HG02884 (cell line): Measurements from ENCODE around the gene SYT2.
"Not testable (repeated sequence)": the region's sequence is repeated elsewhere in the genome, so short reads cannot be mapped to it uniquely, and the experiment has no call there.

Source experiments
- ATAC-seq: cut with Tn5 transposase; IDR thresholded peaks from one replicate; pipeline ENCODE4 v1.9.1; 2021; ENCODE audit warnings: mild to moderate bottlenecking, moderate library complexity; ENCODE audit not compliant: unreplicated experiment

SYT2 gene

DNA sequence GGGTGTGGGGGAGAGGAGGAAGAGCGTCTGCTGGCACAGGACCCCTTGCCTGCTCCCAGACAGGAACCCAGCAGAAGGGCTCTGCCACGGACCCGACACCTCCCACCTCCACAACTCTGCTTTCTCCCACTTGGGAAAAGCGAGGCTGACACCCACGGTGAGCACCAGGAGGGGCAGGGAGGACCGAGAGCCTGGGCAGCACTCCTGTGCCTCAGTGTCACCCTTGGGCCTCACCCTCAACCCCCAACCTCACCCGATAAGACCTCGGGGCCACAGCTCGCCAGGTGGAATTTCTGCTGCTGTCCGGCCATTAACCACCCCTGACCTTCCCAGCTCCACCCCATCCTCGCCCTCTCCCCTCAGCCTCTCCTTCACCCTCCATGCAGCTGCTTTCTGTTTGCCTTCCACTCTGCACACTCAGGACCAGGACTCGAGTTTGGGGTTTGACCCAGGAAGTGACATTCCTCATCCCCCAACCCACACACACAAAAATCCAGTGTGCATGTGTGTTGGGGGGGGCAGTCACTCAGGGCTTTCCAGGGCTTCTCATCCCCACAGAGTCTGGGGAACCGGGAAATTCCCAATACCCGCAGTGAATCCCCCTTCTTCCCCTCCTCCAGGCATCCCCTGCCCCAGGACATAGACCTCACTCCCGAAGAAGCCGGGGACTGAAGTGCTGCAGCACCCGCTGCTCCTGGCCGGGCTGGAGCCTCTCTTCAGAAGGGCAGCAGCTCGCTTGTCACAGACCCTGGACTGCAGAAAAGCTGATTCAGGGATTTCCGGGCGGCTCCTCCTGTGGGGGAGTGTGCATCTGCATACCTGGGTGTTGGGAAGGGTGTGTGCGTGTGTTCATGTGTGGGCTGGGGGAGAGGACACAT is 65.8 kb downstream of the SYT2 start:
- no peak for ATAC-seq

- ATAC-seq = no peak
These were observed 66.6 kb downstream of the SYT2 start for GRCh38 chr1:202643397-202644218.

- ATAC-seq = no peak
These were observed 67.5 kb downstream of the SYT2 start for GRCh38 chr1:202642619-202643291.

- no peak for ATAC-seq
These were observed 68.0 kb downstream of the SYT2 start for GRCh38 chr1:202642212-202642611.

- no peak for ATAC-seq
These were observed 70.8 kb downstream of the SYT2 start for GRCh38 chr1:202639500-202639899.

DNA sequence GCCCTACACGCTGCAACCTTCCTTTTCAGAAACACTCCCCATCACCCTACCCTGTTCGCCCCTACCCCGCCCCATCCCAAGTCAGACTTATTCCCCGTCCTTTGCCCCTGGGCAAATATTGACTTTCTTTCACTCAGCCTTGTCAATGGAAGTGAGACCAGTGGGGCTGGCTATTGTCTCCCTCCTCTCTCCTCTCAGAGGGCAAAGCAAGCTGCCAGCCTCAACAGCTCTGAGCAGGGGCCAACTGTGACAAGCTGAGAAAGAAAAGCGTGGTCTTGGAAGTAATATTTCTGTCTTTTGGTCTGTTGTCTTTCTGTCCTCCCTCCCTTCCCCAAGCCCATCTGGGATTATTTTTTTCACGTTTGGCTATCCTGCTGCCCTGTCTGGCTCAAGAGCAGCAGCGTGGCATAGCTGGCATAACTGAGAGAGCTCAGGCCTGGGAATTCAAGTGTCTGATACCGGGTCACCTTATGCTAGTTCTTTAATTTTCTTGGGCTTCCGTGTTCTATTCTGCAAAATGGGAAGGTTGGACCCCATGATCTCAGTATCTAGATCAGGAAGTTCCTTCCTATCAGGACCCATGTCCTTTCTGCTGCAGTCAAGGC is 71.5 kb downstream of the SYT2 start:
- ATAC-seq = not testable (repeated sequence)

DNA sequence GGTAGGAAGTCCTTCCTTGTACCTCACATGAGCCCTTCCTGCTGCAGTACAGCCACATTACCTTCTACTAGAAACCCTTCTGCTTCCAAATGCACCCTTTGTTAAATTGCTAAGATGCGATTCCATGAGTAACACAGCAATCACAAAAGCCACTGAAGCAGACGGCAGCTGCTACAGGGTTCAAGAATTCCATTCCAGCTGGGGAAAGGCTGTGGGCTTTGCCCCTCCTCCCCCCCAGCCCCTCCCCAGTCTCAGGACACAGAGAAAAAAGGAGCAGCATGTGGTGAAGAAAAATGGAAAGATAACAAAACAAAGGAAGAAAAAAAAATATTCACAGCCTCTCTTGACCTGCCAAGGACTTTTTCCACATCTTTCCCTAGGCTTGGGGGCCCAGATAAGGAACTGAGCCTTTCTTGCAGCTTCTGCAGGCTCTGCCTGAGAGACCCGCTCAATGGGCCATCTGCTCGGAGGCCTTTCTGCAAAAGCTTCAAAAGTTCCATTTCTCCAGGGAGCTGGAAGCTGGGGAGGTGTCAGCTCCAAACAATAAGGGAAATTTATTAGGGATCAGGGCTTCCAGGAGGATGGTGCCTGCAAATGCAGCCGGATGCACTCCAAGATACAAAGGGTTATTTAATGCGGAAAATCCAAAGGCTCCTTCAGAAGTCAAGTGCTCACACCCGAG is 72.1 kb downstream of the SYT2 start:
- no peak for ATAC-seq

DNA sequence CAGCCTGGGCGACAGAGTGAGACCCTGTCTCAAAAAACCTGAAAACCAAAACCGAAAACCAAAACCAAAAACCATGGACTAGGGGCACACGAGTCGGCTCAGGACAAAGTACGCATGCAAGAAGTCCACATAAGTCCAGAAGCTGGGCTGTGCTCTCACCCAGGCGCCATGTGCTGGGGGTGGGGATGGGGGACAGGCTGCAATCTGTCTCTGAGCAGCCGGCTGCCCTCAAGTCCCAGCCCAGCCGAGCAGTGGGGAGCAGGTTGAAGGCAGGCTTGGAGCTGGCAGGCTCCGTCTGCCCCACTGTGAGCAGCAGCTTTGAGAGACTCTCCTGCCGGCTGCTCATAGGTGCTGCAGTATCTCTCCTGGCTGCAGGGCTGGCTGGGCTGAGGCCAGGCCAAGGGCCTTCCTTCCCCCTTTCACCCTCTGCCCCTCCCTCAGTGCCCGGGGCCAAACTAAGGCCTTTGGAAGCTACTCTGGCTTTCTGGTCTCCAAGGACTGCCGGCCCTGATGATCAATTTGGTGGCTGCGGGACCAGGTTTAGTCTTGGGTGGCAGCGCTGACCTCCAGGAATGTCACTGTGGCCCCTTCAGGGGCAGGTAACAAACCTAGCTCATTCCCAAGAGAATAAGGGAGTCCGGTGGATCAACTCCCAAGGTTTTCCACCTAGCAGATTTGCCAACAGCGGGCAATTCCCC is 72.8 kb downstream of the SYT2 start:
- ATAC-seq = not testable (repeated sequence)

DNA sequence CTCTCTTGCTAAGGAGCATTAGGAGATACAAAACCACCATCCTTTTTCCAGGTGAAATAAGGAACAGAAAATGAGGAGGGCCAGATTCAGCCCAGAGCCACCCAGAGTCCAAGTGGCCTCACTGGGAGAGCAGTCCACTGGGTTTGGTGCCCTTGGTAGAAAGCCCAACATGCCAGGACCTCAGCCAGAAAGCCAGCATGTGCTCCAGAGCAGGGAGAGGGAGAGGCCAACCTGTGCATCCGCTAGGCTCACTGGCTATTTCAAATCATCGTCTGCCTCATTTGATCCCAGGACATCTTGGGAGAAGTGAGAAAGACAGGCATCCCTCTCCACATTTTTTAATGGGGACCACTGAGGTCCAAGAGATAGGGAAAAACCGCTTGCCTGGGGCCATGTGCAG is 74.1 kb downstream of the SYT2 start:
- ATAC-seq = not testable (repeated sequence)

GRCh38 chr1:202632241-202632640 is 78.0 kb downstream of the SYT2 start:
- ATAC-seq = no peak

GRCh38 chr1:202631076-202631923 is 79.0 kb downstream of the SYT2 start:
- no peak for ATAC-seq

GRCh38 chr1:202630541-202630940 is 79.7 kb downstream of the SYT2 start:
- ATAC-seq = no peak

DNA sequence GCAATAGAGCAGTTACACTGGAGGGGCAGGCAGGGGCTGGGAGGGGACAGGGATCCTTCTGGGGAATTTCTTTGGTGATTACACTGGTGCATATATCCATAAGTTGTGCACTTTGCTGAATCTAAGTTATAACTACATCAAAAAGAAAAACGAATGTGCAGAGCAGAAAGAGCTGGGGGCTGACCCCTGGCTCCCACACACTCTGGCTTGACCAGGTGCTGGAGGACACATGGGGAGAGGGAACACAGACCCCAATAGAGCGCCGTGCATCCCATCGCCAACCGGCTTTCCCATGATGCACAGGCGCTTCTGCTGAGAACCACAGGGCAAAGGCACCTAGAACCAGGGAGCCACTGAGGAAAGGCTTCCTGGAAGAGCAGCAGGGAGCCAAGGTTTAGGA is 80.2 kb downstream of the SYT2 start:
- ATAC-seq = not testable (repeated sequence)

DNA sequence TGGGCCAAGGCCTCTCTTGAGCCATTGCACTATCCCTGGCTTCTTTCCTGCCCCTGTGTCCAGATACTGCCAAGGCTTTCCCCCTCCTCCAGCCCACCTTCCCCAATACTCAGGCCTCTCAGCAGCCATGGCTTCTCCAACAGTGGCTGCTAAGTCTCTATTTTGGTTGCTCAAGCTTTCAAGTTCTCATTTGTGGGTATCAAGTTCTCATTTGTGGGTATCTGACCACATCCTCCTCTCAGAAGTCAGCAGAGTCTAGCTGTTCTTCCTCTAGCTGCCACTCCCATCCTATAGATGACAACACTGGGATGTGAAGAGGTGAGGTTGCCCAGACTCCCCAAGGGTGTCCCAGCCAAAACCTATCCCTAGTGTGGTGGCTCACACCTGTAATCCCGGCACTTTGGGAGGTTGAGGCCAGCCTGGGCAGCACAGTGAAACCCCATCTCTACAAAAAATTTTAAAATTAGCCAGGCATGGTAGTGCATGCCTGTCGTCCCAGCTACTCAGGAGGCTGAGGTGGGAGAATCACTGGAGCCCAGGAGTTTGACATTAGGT is 80.9 kb downstream of the SYT2 start:
- ATAC-seq = peak; percentile 55

- ATAC-seq = no peak
These were observed 81.5 kb downstream of the SYT2 start for GRCh38 chr1:202628646-202629215.

GRCh38 chr1:202627841-202628565 is 82.3 kb downstream of the SYT2 start:
- ATAC-seq = no peak

GRCh38 chr1:202627036-202627435 is 83.2 kb downstream of the SYT2 start:
- ATAC-seq = not testable (repeated sequence)
